HFFc6 (cell line): ENCODE data around the gene MAPK8IP2. TPM values are rescaled to one million over a fixed set of nuclear protein-coding genes. Genes with fewer than 3 reads are reported as not detected.
"Not testable (repeated sequence)": the region's sequence is repeated elsewhere in the genome, so short reads cannot be mapped to it uniquely, and the experiment has no call there.

Experiments
- DNase-seq: peaks from one replicate; pipeline ENCODE4 v3.0.0-alpha.2; 2018
- H3K27ac Mint-ChIP-seq: 2 replicates; pipeline ENCODE4 v1.8.0; 2020; ENCODE audit warnings: mild to moderate bottlenecking, mixed read lengths
- H3K27me3 Mint-ChIP-seq: 2 replicates; pipeline ENCODE4 v1.8.0; 2021; ENCODE audit warnings: mild to moderate bottlenecking, moderate library complexity, mixed read lengths; ENCODE audit not compliant: insufficient read depth
- H3K36me3 Mint-ChIP-seq: 2 replicates; pipeline ENCODE4 v1.8.0; 2021; ENCODE audit warnings: low read depth, mixed read lengths
- H3K4me1 Mint-ChIP-seq: 2 replicates; pipeline ENCODE4 v1.8.0; 2020; ENCODE audit warnings: low read depth, mixed read lengths
- H3K4me3 Mint-ChIP-seq: 2 replicates; pipeline ENCODE4 v1.8.0; 2020; ENCODE audit warnings: mild to moderate bottlenecking, moderate library complexity, mixed read lengths
- H3K9me3 Mint-ChIP-seq: 2 replicates; pipeline ENCODE4 v1.8.0; 2020; ENCODE audit warnings: mild to moderate bottlenecking, mixed read lengths
- CTCF ChIP-seq: fragments of 200-600 bp; sonication (generic); IDR thresholded peaks from 2 replicates; pipeline ENCODE4 v1.5.0; 2021; ENCODE audit warnings: antibody characterized with exemption, mild to moderate bottlenecking
- total RNA-seq, 6 experiments: library from RNA; stranded (reverse); fragmentation: NEBNext Ultra II Directional; extraction: Animal tissue kit (Norgen Biotek cat#: 25700); gene quantifications; 2 replicates in 1 of 6; 3 replicates in 5 of 6; pipeline ENCODE4 v1.2.3, GENCODE V29; 2021

Gene MAPK8IP2
- total RNA-seq, 6 experiments from 2014 or later: 0.14 to 0.25 (median 0.15) TPM

GRCh38 chr22:50633086-50633485 lies 32.5 kb downstream of the MAPK8IP2 start:
- Mint-ChIP-seq H3K36me3 (no peaks in the 10 kb centered on the region), H3K9me3 (no peaks in the 10 kb centered on the region)

GRCh38 chr22:50633771-50634170 lies 33.2 kb downstream of the MAPK8IP2 start:
- no peak overlapping the region for H3K27ac Mint-ChIP-seq
- H3K36me3 Mint-ChIP-seq: no peaks in the 10 kb centered on the region
- peaks cover 8% of the 10 kb centered on the region for H3K4me1 Mint-ChIP-seq
- no peak for DNase-seq
- peaks cover 18% of the 10 kb centered on the region for H3K27me3 Mint-ChIP-seq
- H3K9me3 Mint-ChIP-seq: no peaks in the 10 kb centered on the region
- no peak overlapping the region for H3K4me3 Mint-ChIP-seq
- TF ChIP-seq CTCF: no peak

More at GRCh38 chr22:50633086-50633485, 32.5 kb downstream of the MAPK8IP2 start:
- no peak overlapping the region for H3K27ac Mint-ChIP-seq
- peaks cover 18% of the 10 kb centered on the region for H3K27me3 Mint-ChIP-seq
- TF ChIP-seq CTCF: no peak
- no peak for DNase-seq
- peaks cover 15% of the 10 kb centered on the region for H3K4me1 Mint-ChIP-seq
- H3K4me3 Mint-ChIP-seq: no peak overlapping the region

- DNase-seq: no peak
- H3K27me3 Mint-ChIP-seq: peaks cover 22% of the 10 kb centered on the region
- H3K4me3 Mint-ChIP-seq: no peak overlapping the region
- H3K9me3 Mint-ChIP-seq: no peaks in the 10 kb centered on the region
- H3K27ac Mint-ChIP-seq: no peak overlapping the region
- H3K36me3 Mint-ChIP-seq: no peaks in the 10 kb centered on the region
- H3K4me1 Mint-ChIP-seq: no peaks in the 10 kb centered on the region
- no peak for TF ChIP-seq CTCF
These were observed 35.0 kb downstream of the MAPK8IP2 start for GRCh38 chr22:50635591-50635990.

GRCh38 chr22:50640296-50640695 lies 39.7 kb downstream of the MAPK8IP2 start:
- not testable (repeated sequence) for H3K4me1 Mint-ChIP-seq, H3K36me3 Mint-ChIP-seq, DNase-seq, H3K27ac Mint-ChIP-seq, H3K9me3 Mint-ChIP-seq, H3K4me3 Mint-ChIP-seq
- H3K27me3 Mint-ChIP-seq: peaks cover 29% of the 10 kb centered on the region

GRCh38 chr22:50640857-50641647 lies 40.5 kb downstream of the MAPK8IP2 start:
- peaks cover 29% of the 10 kb centered on the region for H3K27me3 Mint-ChIP-seq
- DNase-seq: no peak
- TF ChIP-seq CTCF: no peak
- no peaks in the 10 kb centered on the region for H3K36me3 Mint-ChIP-seq
- no peak overlapping the region for H3K4me3 Mint-ChIP-seq
- no peak overlapping the region for H3K27ac Mint-ChIP-seq
- H3K9me3 Mint-ChIP-seq: no peaks in the 10 kb centered on the region; the same call in 1 of the 2 replicates
- no peaks in the 10 kb centered on the region for H3K4me1 Mint-ChIP-seq

GRCh38 chr22:50641696-50642607 lies 41.4 kb downstream of the MAPK8IP2 start:
- no peaks in the 10 kb centered on the region for H3K36me3 Mint-ChIP-seq
- peaks cover 36% of the 10 kb centered on the region for H3K27me3 Mint-ChIP-seq
- no peaks in the 10 kb centered on the region for H3K4me1 Mint-ChIP-seq
- DNase-seq: no peak
- H3K4me3 Mint-ChIP-seq: no peak overlapping the region
- peaks cover 4% of the 10 kb centered on the region; the same call in 1 of the 2 replicates for H3K9me3 Mint-ChIP-seq
- TF ChIP-seq CTCF: peak; percentile 22
- no peak overlapping the region for H3K27ac Mint-ChIP-seq

GRCh38 chr22:50643021-50643820 lies 42.6 kb downstream of the MAPK8IP2 start:
- not testable (repeated sequence) for H3K9me3 Mint-ChIP-seq, DNase-seq, H3K36me3 Mint-ChIP-seq, H3K27ac Mint-ChIP-seq, H3K4me1 Mint-ChIP-seq, H3K4me3 Mint-ChIP-seq
- H3K27me3 Mint-ChIP-seq: peaks cover 36% of the 10 kb centered on the region

- H3K27me3 Mint-ChIP-seq: peaks cover 36% of the 10 kb centered on the region
- H3K4me1 Mint-ChIP-seq, H3K9me3 Mint-ChIP-seq, H3K27ac Mint-ChIP-seq, H3K4me3 Mint-ChIP-seq, H3K36me3 Mint-ChIP-seq, DNase-seq: not testable (repeated sequence)
These were observed 43.2 kb downstream of the MAPK8IP2 start for GRCh38 chr22:50643821-50644101.
